SK-N-SH (cell line): ENCODE measurements around the gene UBD.

Experiments
- CHD2 ChIP-seq: fragments of 150-350 bp; IDR thresholded peaks from 2 replicates; pipeline ENCODE4 v1.6.1; 2018; ENCODE audit warnings: low read length; ENCODE audit not compliant: partially characterized antibody
- EP300 ChIP-seq, 2 experiments: IDR thresholded peaks; 2 replicates each; pipeline versions ENCODE4 v1.4.0 to v1.6.1; 2012; ENCODE audit warnings: borderline replicate concordance in 1 of 2, low read depth in 1 of 2, low read length in 1 of 2
- FOXM1 ChIP-seq: IDR thresholded peaks from 2 replicates; pipeline ENCODE4 v1.4.0; 2012; ENCODE audit warnings: low read depth, mild to moderate bottlenecking
- GABPA ChIP-seq: IDR thresholded peaks from 2 replicates; pipeline ENCODE4 v1.4.0; 2012; ENCODE audit warnings: low read depth, mild to moderate bottlenecking
- MXI1 ChIP-seq: IDR thresholded peaks from 2 replicates; pipeline ENCODE4 v1.6.1; 2012; ENCODE audit warnings: mild to moderate bottlenecking, low read depth, low read length, improper control_type of control experiment
- NRF1 ChIP-seq: IDR thresholded peaks from 2 replicates; pipeline ENCODE4 v1.6.1; 2012; ENCODE audit warnings: low read depth, mild to moderate bottlenecking, low read length
- POLR2AphosphoS5 ChIP-seq: IDR thresholded peaks from 2 replicates; pipeline ENCODE4 v1.6.1; 2012; ENCODE audit warnings: low read depth, low read length
- RAD21 ChIP-seq: IDR thresholded peaks from 2 replicates; pipeline ENCODE4 v1.6.1; 2012; ENCODE audit warnings: mild to moderate bottlenecking, low read length
- RCOR1 ChIP-seq: fragments of 150-350 bp; IDR thresholded peaks from 2 replicates; pipeline ENCODE4 v1.6.1; 2017; ENCODE audit warnings: antibody characterized with exemption, low read length
- TAF1 ChIP-seq: IDR thresholded peaks from 2 replicates; pipeline ENCODE4 v1.6.1; 2012; ENCODE audit warnings: low read depth, mild to moderate bottlenecking, low read length, moderate library complexity, borderline replicate concordance
- YY1 ChIP-seq: IDR thresholded peaks from 2 replicates; pipeline ENCODE4 v1.4.0; 2012; ENCODE audit warnings: low read depth, mild to moderate bottlenecking
- TF ChIP-seq, protein P1 (sequence below): IDR thresholded peaks from 2 replicates; pipeline ENCODE4 v1.6.1; 2012; ENCODE audit warnings: mild to moderate bottlenecking, low read depth, low read length, moderate library complexity
- TF ChIP-seq, protein P2 (sequence below): fragments of 200-600 bp; sonication (generic); IDR thresholded peaks from 2 replicates; pipeline ENCODE4 v1.6.1; 2017; ENCODE audit warnings: antibody characterized with exemption, mild to moderate bottlenecking, moderate library complexity
- TF ChIP-seq, protein P3 (sequence below): IDR thresholded peaks from 2 replicates; pipeline ENCODE4 v1.4.0; 2012; ENCODE audit warnings: low read depth

DNA sequence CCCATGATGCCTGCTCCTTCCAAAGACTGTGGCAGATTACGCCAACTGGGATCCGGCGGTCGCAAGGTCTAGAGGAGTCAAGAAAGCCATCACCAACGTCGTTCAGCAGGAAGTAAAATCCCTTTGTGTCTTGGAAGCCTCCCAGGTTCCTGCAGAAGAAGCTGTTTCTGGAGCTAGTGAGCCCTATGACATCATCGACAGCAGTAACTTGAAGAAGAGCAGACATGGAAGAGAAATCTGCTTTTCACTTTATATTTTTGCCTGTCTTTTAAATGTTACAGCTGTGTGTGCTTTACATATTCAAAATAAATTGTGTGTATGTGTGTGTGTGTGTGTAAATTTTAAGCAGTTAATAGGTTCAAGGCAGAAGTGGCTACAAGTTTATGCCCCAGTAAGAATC lies 18.0 kb upstream of the UBD start:
- TF ChIP-seq GABPA: no peak
- no peak for TF ChIP-seq NRF1
- no peak for TF ChIP-seq EP300 (IDR thresholded peaks at IDR 0.05; ENCODE audit: borderline replicate concordance in 1 of 2, low read depth in 1 of 2, low read length in 1 of 2)
- TF ChIP-seq, protein P1, sequence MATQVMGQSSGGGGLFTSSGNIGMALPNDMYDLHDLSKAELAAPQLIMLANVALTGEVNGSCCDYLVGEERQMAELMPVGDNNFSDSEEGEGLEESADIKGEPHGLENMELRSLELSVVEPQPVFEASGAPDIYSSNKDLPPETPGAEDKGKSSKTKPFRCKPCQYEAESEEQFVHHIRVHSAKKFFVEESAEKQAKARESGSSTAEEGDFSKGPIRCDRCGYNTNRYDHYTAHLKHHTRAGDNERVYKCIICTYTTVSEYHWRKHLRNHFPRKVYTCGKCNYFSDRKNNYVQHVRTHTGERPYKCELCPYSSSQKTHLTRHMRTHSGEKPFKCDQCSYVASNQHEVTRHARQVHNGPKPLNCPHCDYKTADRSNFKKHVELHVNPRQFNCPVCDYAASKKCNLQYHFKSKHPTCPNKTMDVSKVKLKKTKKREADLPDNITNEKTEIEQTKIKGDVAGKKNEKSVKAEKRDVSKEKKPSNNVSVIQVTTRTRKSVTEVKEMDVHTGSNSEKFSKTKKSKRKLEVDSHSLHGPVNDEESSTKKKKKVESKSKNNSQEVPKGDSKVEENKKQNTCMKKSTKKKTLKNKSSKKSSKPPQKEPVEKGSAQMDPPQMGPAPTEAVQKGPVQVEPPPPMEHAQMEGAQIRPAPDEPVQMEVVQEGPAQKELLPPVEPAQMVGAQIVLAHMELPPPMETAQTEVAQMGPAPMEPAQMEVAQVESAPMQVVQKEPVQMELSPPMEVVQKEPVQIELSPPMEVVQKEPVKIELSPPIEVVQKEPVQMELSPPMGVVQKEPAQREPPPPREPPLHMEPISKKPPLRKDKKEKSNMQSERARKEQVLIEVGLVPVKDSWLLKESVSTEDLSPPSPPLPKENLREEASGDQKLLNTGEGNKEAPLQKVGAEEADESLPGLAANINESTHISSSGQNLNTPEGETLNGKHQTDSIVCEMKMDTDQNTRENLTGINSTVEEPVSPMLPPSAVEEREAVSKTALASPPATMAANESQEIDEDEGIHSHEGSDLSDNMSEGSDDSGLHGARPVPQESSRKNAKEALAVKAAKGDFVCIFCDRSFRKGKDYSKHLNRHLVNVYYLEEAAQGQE: no peak
- TF ChIP-seq CHD2: no peak
- TF ChIP-seq RCOR1: no peak
- TF ChIP-seq POLR2AphosphoS5: no peak
- no peak for TF ChIP-seq MXI1
- TF ChIP-seq, protein P2, sequence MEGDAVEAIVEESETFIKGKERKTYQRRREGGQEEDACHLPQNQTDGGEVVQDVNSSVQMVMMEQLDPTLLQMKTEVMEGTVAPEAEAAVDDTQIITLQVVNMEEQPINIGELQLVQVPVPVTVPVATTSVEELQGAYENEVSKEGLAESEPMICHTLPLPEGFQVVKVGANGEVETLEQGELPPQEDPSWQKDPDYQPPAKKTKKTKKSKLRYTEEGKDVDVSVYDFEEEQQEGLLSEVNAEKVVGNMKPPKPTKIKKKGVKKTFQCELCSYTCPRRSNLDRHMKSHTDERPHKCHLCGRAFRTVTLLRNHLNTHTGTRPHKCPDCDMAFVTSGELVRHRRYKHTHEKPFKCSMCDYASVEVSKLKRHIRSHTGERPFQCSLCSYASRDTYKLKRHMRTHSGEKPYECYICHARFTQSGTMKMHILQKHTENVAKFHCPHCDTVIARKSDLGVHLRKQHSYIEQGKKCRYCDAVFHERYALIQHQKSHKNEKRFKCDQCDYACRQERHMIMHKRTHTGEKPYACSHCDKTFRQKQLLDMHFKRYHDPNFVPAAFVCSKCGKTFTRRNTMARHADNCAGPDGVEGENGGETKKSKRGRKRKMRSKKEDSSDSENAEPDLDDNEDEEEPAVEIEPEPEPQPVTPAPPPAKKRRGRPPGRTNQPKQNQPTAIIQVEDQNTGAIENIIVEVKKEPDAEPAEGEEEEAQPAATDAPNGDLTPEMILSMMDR: no peak
- TF ChIP-seq RAD21: no peak
- TF ChIP-seq, protein P3, sequence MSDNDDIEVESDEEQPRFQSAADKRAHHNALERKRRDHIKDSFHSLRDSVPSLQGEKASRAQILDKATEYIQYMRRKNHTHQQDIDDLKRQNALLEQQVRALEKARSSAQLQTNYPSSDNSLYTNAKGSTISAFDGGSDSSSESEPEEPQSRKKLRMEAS: no peak
- TF ChIP-seq TAF1: no peak
- TF ChIP-seq FOXM1: no peak
- no peak for TF ChIP-seq YY1
